SU-DHL-6 (cell line): Measurements from ENCODE around the gene TRAF2.
"Not testable (repeated sequence)": the region's sequence is repeated elsewhere in the genome, so short reads cannot be mapped to it uniquely, and the experiment has no call there.

Experiments used
- H2AFZ ChIP-seq: fragments of 200-600 bp; sonication (generic); 2 replicates; pipeline ENCODE4 v1.6.1; 2014; ENCODE audit warnings: low read depth, mild to moderate bottlenecking, moderate library complexity, mixed read lengths, antibody characterized with exemption, low read length; ENCODE audit not compliant: severe bottlenecking
- H3F3A ChIP-seq: fragments of 200-600 bp; shearing (Covaris generic); 2 replicates; pipeline ENCODE4 v1.6.0; 2016; ENCODE audit warnings: antibody characterized with exemption, mild to moderate bottlenecking; ENCODE audit not compliant: insufficient read depth
- H3K27ac ChIP-seq: fragments of 200-600 bp; sonication (generic); 2 replicates; pipeline ENCODE4 v1.5.1; 2016; ENCODE audit warnings: low read depth, mild to moderate bottlenecking, low read length, moderate library complexity, mixed read lengths
- H3K27me3 ChIP-seq: fragments of 200-600 bp; sonication (generic), shearing (Covaris generic); 2 replicates; pipeline ENCODE4 v1.6.0; 2014; ENCODE audit warnings: mild to moderate bottlenecking, low read length
- H3K36me3 ChIP-seq: fragments of 200-600 bp; sonication (generic); 2 replicates; pipeline ENCODE4 v1.6.1; 2014; ENCODE audit warnings: mild to moderate bottlenecking, low read length, mixed read lengths
- H3K4me2 ChIP-seq: fragments of 300-600, 200-600 bp; shearing (Covaris generic), sonication (generic); 2 replicates; pipeline ENCODE4 v1.6.0; 2014; ENCODE audit warnings: low read length, low read depth, mild to moderate bottlenecking; ENCODE audit not compliant: poor library complexity, severe bottlenecking
- H3K4me3 ChIP-seq: fragments of 200-600 bp; sonication (generic); 2 replicates; pipeline ENCODE4 v1.5.1; 2014; ENCODE audit warnings: antibody characterized with exemption, low read length, mild to moderate bottlenecking, mixed read lengths; ENCODE audit not compliant: insufficient read depth, poor library complexity, severe bottlenecking
- H3K79me2 ChIP-seq: fragments of 200-600 bp; sonication (generic); 2 replicates; pipeline ENCODE4 v1.6.1; 2014; ENCODE audit warnings: mild to moderate bottlenecking, low read length, moderate library complexity; ENCODE audit not compliant: insufficient read depth
- H3K9ac ChIP-seq: fragments of 200-600 bp; sonication (generic); 2 replicates; pipeline ENCODE4 v1.7.0; 2014; ENCODE audit warnings: mild to moderate bottlenecking, low read length
- H3K9me2 ChIP-seq: fragments of 200-600 bp; sonication (generic); replicated peaks from 2 replicates; pipeline ENCODE4 v1.6.1; 2014; ENCODE audit warnings: low read length; ENCODE audit not compliant: insufficient read depth
- H3K9me3 ChIP-seq: fragments of 200-600 bp; sonication (generic); 2 replicates; pipeline ENCODE4 v1.6.1; 2014; ENCODE audit warnings: low read length, mixed read lengths; ENCODE audit not compliant: insufficient read depth
- H4K20me1 ChIP-seq: fragments of 200-600 bp; sonication (generic); 2 replicates; pipeline ENCODE4 v1.6.1; 2014; ENCODE audit warnings: low read depth, mild to moderate bottlenecking, antibody characterized with exemption, low read length, moderate library complexity, mixed read lengths
- EZH2phosphoT487 ChIP-seq: fragments of 200-600 bp; sonication (generic), shearing (Covaris generic); conservative IDR thresholded peaks from 2 replicates; pipeline ENCODE4 v1.6.1; 2018; ENCODE audit warnings: mild to moderate bottlenecking, antibody characterized with exemption, low read length, moderate library complexity, mixed read lengths
- TF ChIP-seq, protein P1 (sequence below): fragments of 200-600 bp; sonication (generic); IDR thresholded peaks from one replicate; pipeline ENCODE4 v1.5.1; 2017; ENCODE audit warnings: antibody characterized with exemption, mild to moderate bottlenecking, low read length, moderate library complexity; ENCODE audit not compliant: insufficient read depth, poor library complexity, severe bottlenecking

TRAF2 gene

DNA sequence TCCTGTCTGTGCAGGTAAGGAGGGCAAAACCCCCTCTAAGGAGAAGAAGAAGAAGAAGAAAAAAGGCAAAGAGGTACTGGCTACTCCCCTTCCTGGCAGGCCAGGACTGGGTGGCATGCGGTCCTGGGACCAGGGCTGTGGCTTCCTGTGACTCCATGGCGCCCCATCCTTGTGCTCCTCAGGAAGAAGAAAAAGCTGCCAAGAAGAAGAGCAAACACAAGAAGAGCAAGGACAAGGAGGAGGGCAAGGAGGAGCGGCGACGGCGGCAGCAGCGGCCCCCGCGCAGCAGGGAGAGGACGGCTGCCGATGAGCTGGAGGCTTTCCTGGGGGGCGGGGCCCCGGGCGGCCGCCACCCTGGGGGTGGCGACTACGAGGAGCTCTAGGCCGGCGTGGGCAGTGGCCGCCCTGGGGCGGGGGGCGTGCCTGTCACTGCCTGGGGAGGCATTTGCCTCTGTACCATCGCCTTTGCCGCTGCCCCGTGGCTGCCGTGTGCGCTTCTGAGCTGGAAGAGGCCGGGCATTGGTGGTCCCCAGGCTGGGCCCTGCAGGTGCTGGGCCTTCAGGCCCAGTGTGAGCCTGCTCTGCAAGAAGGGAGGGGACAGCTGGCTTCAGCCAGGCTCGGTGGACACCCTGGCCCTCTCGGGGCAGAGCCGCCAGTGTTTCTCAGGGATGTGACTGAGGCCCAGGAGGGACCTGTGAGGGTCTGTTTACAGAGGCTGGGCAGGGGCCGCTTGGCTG lies 46.0 kb upstream of the TRAF2 start:
- Histone ChIP-seq H3K27ac (no peak overlapping the region), H2AFZ (no peak overlapping the region), H3K36me3 (no peaks in the 10 kb centered on the region), H3K9me3 (no peaks in the 10 kb centered on the region), H3K4me2 (no peak overlapping the region), H3F3A (no peaks in the 10 kb centered on the region; the same call in 1 of the 2 replicates), H3K9ac (no peak overlapping the region), H3K4me3 (no peak overlapping the region), H3K9me2 (no peaks in the 10 kb centered on the region), H3K27me3 (no peaks in the 10 kb centered on the region), H3K79me2 (no peaks in the 10 kb centered on the region), H4K20me1 (no peaks in the 10 kb centered on the region)
- TF ChIP-seq, protein P1, sequence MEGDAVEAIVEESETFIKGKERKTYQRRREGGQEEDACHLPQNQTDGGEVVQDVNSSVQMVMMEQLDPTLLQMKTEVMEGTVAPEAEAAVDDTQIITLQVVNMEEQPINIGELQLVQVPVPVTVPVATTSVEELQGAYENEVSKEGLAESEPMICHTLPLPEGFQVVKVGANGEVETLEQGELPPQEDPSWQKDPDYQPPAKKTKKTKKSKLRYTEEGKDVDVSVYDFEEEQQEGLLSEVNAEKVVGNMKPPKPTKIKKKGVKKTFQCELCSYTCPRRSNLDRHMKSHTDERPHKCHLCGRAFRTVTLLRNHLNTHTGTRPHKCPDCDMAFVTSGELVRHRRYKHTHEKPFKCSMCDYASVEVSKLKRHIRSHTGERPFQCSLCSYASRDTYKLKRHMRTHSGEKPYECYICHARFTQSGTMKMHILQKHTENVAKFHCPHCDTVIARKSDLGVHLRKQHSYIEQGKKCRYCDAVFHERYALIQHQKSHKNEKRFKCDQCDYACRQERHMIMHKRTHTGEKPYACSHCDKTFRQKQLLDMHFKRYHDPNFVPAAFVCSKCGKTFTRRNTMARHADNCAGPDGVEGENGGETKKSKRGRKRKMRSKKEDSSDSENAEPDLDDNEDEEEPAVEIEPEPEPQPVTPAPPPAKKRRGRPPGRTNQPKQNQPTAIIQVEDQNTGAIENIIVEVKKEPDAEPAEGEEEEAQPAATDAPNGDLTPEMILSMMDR: no peak
- TF ChIP-seq EZH2phosphoT487: no peak

DNA sequence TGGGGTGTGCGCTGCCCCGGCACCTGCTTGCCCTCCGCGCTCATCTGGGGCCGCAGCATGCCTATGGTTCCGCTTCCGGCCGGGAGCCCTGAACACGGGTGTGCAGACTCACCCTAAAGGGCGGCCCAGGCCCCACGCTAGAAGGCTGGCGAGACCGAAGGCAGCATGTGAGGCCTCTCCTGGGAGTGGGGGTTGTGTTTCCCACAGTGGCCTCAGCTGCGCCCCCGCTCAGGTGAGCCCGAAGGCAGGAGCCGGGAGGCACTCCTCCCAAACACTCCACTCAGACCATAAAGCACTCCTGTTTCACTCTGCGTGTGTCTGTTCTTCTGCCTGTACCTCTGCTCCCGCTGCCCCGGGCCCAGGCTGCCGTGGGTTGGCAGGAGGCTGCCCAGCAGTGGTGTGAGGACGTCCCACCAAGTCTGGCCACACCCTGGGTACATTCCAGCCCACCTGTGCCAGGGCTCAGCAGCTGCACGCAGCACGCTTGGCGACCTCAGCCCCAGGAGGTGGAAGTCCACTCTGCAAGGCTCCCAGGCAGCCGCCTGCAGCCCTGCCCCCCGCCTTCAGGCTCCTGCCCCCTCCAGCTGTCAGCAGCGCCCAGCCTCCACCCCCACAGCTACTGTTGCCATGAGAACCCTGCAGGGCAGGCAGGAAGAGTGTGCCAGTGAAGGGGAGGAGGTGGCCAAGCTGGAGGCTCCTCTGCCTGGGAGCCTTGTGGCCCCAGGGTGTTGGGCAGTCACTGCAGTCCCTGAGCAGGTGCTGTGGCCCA lies 45.3 kb upstream of the TRAF2 start:
- Histone ChIP-seq H3K79me2 (no peaks in the 10 kb centered on the region), H3K27ac (no peak overlapping the region), H4K20me1 (no peaks in the 10 kb centered on the region), H2AFZ (no peak overlapping the region), H3K36me3 (no peaks in the 10 kb centered on the region), H3K4me3 (no peak overlapping the region), H3K4me2 (no peak overlapping the region), H3K9me3 (no peaks in the 10 kb centered on the region), H3K9ac (no peak overlapping the region), H3K27me3 (no peaks in the 10 kb centered on the region), H3K9me2 (no peaks in the 10 kb centered on the region), H3F3A (no peaks in the 10 kb centered on the region; the same call in 1 of the 2 replicates)
- TF ChIP-seq EZH2phosphoT487: no peak
- TF ChIP-seq, protein P1: no peak

DNA sequence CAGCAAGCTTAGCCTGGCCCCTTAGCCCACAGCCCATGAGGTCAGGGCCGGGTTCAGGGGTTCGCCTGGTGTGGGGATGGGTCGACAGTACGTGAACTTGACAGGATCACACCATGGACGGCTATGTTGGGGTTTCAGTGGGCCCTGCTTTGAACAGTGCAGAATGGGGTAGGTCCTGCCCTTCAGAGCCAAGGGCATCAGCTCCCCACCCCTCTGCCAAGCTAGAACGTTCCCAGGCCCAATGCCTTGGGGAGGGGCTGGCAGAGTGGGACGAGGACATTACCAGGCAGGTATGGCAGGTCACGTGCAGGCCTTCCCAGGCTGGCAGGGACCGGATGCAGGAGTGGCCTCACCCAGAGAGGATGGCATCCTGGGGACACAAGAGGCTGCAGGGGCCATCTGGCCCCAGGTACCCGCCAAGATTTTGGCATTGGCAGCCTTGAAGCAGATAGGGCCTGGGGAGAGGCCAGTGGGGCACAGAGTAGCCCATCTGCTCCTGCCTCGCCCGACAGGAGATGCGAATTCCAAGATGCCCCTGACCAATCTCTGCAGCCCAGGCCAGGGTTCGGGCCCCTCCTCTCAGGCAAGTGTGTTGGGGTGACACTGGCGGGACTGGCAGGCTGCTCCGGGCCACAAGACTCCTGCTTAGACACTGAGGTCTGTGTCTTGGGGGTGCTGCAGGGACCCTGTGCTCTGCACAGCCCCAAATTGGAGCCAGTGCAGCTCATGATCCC lies 44.5 kb upstream of the TRAF2 start:
- not testable (repeated sequence) for H3K36me3 ChIP-seq, H3F3A ChIP-seq, H3K9me3 ChIP-seq, H4K20me1 ChIP-seq, H3K79me2 ChIP-seq, H2AFZ ChIP-seq, H3K27me3 ChIP-seq, H3K9ac ChIP-seq, H3K27ac ChIP-seq, H3K4me3 ChIP-seq, H3K9me2 ChIP-seq
- peak overlapping the region; percentile 75 for H3K4me2 ChIP-seq
